Ovary (tissue), 3 donors: ENCODE measurements around the gene KIAA1328.

ENCODE experiments used
- CTCF ChIP-seq, 3 donors: fragments of 450-650 bp in 2 of 3; fragments of 200-600 bp in 1 of 3; IDR thresholded peaks; one replicate each; pipeline versions ENCODE4 v1.5.1 to v1.8.0; 2016 to 2022; ENCODE audit warnings: antibody characterized with exemption in 3 of 3, mild to moderate bottlenecking in 1 of 3
- POLR2A ChIP-seq: fragments of 450-650 bp; IDR thresholded peaks from one replicate; pipeline ENCODE4 v1.6.1; 2017; ENCODE audit warnings: antibody characterized with exemption, mild to moderate bottlenecking, moderate library complexity
- donor health status: DM: no; HTN: no; CAD: no.

- TF ChIP-seq CTCF (IDR thresholded peaks at IDR 0.05) (no peak), POLR2A (no peak)
Observed at GRCh38 chr18:37242826-37243560, 414.1 kb downstream of the KIAA1328 start.
